ENCODE measurements around the gene UACA. TPM values are rescaled to one million over a fixed set of nuclear protein-coding genes. Genes with fewer than 3 reads are reported as not detected.

Gene UACA
- total RNA-seq, 1 experiment from 2014 or later, result 38.0 TPM

DNA sequence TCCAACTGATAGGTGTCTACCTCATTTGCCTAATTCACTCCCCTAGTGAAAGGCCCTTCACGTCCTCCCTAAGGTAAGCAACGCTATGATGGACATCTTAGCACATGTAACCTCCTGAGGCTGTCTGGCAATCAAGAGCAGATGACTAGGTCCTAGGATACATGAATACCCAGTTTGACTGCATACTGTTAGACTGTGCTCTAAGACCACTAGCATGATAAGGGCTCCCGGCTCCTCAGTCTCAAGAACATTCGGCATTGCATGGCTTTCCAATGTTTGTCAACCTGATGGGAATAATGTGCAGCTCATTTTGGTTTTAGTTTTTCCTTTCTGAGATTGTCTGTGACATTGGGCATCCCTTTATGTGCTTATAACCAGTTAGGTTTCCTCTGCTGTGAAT lies 152.1 kb downstream of the UACA start:
- Histone ChIP-seq H3K18ac (ENCODE audit: insufficient read length, low read depth, low read length) (no peak overlapping the region), H3K4ac (ENCODE audit: low read depth, low read length) (no peak overlapping the region), H3K79me2 (ENCODE audit: insufficient read depth, low read length) (no peaks in the 10 kb centered on the region), H3K27ac (ENCODE audit: insufficient read length, low read depth, low read length) (no peak overlapping the region), H3K56ac (ENCODE audit: insufficient read length, low read depth, low read length) (no peak overlapping the region), H3T11ph (ENCODE audit: low read length) (no peak overlapping the region), H4K91ac (ENCODE audit: insufficient read length, low read depth, low read length) (no peak overlapping the region), H2BK15ac (ENCODE audit: low read depth, low read length) (no peak overlapping the region), H3K27me3 (ENCODE audit: insufficient read depth, low read length) (no peaks in the 10 kb centered on the region), H3K79me1 (ENCODE audit: insufficient read depth, low read depth, low read length, poor library complexity, severe bottlenecking) (no peaks in the 10 kb centered on the region), H2AFZ (ENCODE audit: low read length) (no peak overlapping the region), H2BK5ac (ENCODE audit: insufficient read length, low read length) (no peak overlapping the region), H3K9ac (ENCODE audit: extremely low read depth, insufficient read length, low read length) (no peak overlapping the region), H2AK5ac (ENCODE audit: insufficient read length, low read length) (no peak overlapping the region), H3K9me3 (ENCODE audit: control insufficient read depth, low read depth, low read length) (no peaks in the 10 kb centered on the region), H2BK20ac (ENCODE audit: low read depth, low read length, poor library complexity, severe bottlenecking) (no peak overlapping the region), H3K23me2 (ENCODE audit: insufficient read length, low read depth, low read length, poor library complexity, severe bottlenecking) (no peaks in the 10 kb centered on the region), H4K5ac (ENCODE audit: insufficient read length, low read depth, low read length) (no peak overlapping the region), H4K20me1 (ENCODE audit: control insufficient read depth, insufficient read depth, insufficient read length) (no peaks in the 10 kb centered on the region), H2BK120ac (ENCODE audit: low read depth, low read length, poor library complexity, severe bottlenecking) (no peak overlapping the region), H4K8ac (replicated peaks; ENCODE audit: insufficient read length, low read depth, low read length) (no peak overlapping the region), H3K14ac (ENCODE audit: insufficient read depth, low read length) (no peak overlapping the region), H3K4me2 (ENCODE audit: insufficient read depth, insufficient read length, low read length) (no peak overlapping the region), H2BK12ac (ENCODE audit: insufficient read length, low read depth, low read length) (no peak overlapping the region), H3K4me1 (ENCODE audit: insufficient read depth, low read length) (peaks cover 7% of the 10 kb centered on the region), H3K23ac (ENCODE audit: insufficient read length, low read depth, low read length) (no peak overlapping the region)
- DNase-seq, result no peak
- WGBS (ENCODE audit: extremely low coverage, insufficient read length, low lambda C conversion rate), result no CpG with 5 or more reads among the region's 4 CpGs
- Mint-ChIP-seq H3K4me3 (no peak overlapping the region), H3K27me3 (ENCODE audit: low read depth) (peaks cover 2% of the 10 kb centered on the region; the same call in 1 of the 2 replicates), H3K36me3 (ENCODE audit: insufficient read depth in 1 of 3, low read depth in 3 of 3) (no peaks in the 10 kb centered on the region), H3K9me3 (no peaks in the 10 kb centered on the region; a peak in 3 of 5 replicates), H3K4me1 (peaks cover 25 to 27% of the 10 kb centered on the region in 2 experiments), H3K27ac (no peak overlapping the region)
- TF ChIP-seq, protein P1, sequence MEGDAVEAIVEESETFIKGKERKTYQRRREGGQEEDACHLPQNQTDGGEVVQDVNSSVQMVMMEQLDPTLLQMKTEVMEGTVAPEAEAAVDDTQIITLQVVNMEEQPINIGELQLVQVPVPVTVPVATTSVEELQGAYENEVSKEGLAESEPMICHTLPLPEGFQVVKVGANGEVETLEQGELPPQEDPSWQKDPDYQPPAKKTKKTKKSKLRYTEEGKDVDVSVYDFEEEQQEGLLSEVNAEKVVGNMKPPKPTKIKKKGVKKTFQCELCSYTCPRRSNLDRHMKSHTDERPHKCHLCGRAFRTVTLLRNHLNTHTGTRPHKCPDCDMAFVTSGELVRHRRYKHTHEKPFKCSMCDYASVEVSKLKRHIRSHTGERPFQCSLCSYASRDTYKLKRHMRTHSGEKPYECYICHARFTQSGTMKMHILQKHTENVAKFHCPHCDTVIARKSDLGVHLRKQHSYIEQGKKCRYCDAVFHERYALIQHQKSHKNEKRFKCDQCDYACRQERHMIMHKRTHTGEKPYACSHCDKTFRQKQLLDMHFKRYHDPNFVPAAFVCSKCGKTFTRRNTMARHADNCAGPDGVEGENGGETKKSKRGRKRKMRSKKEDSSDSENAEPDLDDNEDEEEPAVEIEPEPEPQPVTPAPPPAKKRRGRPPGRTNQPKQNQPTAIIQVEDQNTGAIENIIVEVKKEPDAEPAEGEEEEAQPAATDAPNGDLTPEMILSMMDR (conservative IDR thresholded peaks at IDR 0.05), result no peak

Data from H9 (cell line).